ENCODE data around the gene ANKRD13D. TPM values are rescaled to one million over a fixed set of nuclear protein-coding genes. Genes with fewer than 3 reads are reported as not detected.
"Not testable (repeated sequence)": the region's sequence is repeated elsewhere in the genome, so short reads cannot be mapped to it uniquely, and the experiment has no call there.

ANKRD13D gene
- total RNA-seq, 1 experiment from 2014 or later: 79.6 TPM

GRCh38 chr11:67255864-67256263 is 33.2 kb upstream of the ANKRD13D start:
- H3K9me2 ChIP-seq (ENCODE audit: insufficient read depth): no peaks in the 10 kb centered on the region
- POLR2A ChIA-PET (ENCODE audit: unreplicated experiment): no interaction called here
- peaks cover 20% of the 10 kb centered on the region for H3K4me1 ChIP-seq (replicated peaks; ENCODE audit: insufficient read depth)
- peaks cover 88% of the 10 kb centered on the region for H3F3A ChIP-seq (ENCODE audit: insufficient read depth, low read depth)
- no peak overlapping the region for H3K4me3 ChIP-seq
- peaks cover 26% of the 10 kb centered on the region for H3K79me2 ChIP-seq (ENCODE audit: low read depth)
- DNase-seq: no peak
- no peak overlapping the region for H3K4me2 ChIP-seq
- CTCF ChIA-PET: interaction anchor here (0.6 kb wide), 2 partner anchors 61 to 151 kb away, joined by 4 to 23 read pairs; no protein-coding TSS in a partner anchor
- H2AFZ ChIP-seq: no peak overlapping the region
- no peaks in the 10 kb centered on the region for H3K27me3 ChIP-seq (ENCODE audit: insufficient read depth, low read depth)
- no peak for TF ChIP-seq EZH2 (IDR thresholded peaks at IDR 0.05; ENCODE audit: low read depth)
- TF ChIP-seq, protein P1, sequence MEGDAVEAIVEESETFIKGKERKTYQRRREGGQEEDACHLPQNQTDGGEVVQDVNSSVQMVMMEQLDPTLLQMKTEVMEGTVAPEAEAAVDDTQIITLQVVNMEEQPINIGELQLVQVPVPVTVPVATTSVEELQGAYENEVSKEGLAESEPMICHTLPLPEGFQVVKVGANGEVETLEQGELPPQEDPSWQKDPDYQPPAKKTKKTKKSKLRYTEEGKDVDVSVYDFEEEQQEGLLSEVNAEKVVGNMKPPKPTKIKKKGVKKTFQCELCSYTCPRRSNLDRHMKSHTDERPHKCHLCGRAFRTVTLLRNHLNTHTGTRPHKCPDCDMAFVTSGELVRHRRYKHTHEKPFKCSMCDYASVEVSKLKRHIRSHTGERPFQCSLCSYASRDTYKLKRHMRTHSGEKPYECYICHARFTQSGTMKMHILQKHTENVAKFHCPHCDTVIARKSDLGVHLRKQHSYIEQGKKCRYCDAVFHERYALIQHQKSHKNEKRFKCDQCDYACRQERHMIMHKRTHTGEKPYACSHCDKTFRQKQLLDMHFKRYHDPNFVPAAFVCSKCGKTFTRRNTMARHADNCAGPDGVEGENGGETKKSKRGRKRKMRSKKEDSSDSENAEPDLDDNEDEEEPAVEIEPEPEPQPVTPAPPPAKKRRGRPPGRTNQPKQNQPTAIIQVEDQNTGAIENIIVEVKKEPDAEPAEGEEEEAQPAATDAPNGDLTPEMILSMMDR (conservative IDR thresholded peaks at IDR 0.05): no peak
- BruUV-seq (replicated peaks): no TSS peak
- intact Hi-C loops (cut with micrococcal nuclease; ENCODE audit: unreplicated experiment): no loop called here
- no peak overlapping the region for H3K27ac ChIP-seq
- peaks cover 59% of the 10 kb centered on the region for H3K36me3 ChIP-seq (ENCODE audit: low read depth)
- no peaks in the 10 kb centered on the region for H3K9me3 ChIP-seq (ENCODE audit: insufficient read depth, low read depth)
- peaks cover 16% of the 10 kb centered on the region; the same call in 1 of the 2 replicates for H4K20me1 ChIP-seq (ENCODE audit: insufficient read depth)

- H3K27me3 ChIP-seq (ENCODE audit: insufficient read depth, low read depth): no peaks in the 10 kb centered on the region
- POLR2A ChIA-PET (ENCODE audit: unreplicated experiment): no interaction called here
- intact Hi-C loops (cut with micrococcal nuclease; ENCODE audit: unreplicated experiment): no loop called here
These were observed 32.5 kb upstream of the ANKRD13D start for GRCh38 chr11:67256477-67257135.

DNA sequence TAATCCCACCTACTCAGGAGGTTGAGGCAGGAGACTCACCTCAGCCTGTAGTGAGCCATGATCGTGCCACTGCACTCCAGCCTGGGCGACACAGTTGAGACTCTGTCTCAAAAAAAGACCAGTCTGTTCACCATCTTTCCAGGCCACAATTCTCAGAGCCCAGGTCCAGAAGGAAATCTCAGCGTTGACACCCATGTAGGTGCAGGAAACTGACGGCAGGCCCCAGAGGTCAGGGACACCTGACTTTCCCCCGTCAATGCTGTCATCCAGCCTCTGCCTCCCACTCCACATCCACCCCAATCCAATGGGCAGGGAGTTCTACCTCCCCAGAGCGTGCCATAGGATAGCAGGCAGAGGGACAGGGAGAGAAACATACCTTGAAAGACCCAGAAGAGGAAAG is 28.7 kb upstream of the ANKRD13D start:
- H3K4me3 ChIP-seq: no peak overlapping the region
- intact Hi-C loops (cut with micrococcal nuclease; ENCODE audit: unreplicated experiment): loop anchor here (5.0 kb wide), 3 partner anchors 122 to 203 kb away; partner anchors contain the start of gene RHOD
- H3F3A ChIP-seq (ENCODE audit: insufficient read depth, low read depth): peaks cover 64% of the 10 kb centered on the region
- no peak for DNase-seq
- H3K4me1 ChIP-seq (replicated peaks; ENCODE audit: insufficient read depth): peaks cover 18% of the 10 kb centered on the region
- ChIA-PET CTCF (no interaction called here), POLR2A (ENCODE audit: unreplicated experiment) (no interaction called here)
- H4K20me1 ChIP-seq (ENCODE audit: insufficient read depth): no peaks in the 10 kb centered on the region; the same call in 1 of the 2 replicates
- no peaks in the 10 kb centered on the region for H3K9me3 ChIP-seq (ENCODE audit: insufficient read depth, low read depth)
- no peak overlapping the region for H2AFZ ChIP-seq
- no peak overlapping the region for H3K27ac ChIP-seq
- no peak overlapping the region for H3K4me2 ChIP-seq
- H3K9me2 ChIP-seq (ENCODE audit: insufficient read depth): no peaks in the 10 kb centered on the region
- no TSS peak for BruUV-seq (replicated peaks)
- peaks cover 15% of the 10 kb centered on the region for H3K36me3 ChIP-seq (ENCODE audit: low read depth)
- no peaks in the 10 kb centered on the region for H3K79me2 ChIP-seq (ENCODE audit: low read depth)
- no peak for TF ChIP-seq EZH2 (IDR thresholded peaks at IDR 0.05; ENCODE audit: low read depth)
- TF ChIP-seq, protein P1 (conservative IDR thresholded peaks at IDR 0.05): no peak
- no peaks in the 10 kb centered on the region for H3K27me3 ChIP-seq (ENCODE audit: insufficient read depth, low read depth)

More at GRCh38 chr11:67256477-67257135, 32.5 kb upstream of the ANKRD13D start:
- no peak overlapping the region for H3K4me2 ChIP-seq
- H3K36me3 ChIP-seq (ENCODE audit: low read depth): peaks cover 52% of the 10 kb centered on the region
- TF ChIP-seq, protein P1 (conservative IDR thresholded peaks at IDR 0.05): no peak
- no peak for TF ChIP-seq EZH2 (IDR thresholded peaks at IDR 0.05; ENCODE audit: low read depth)
- DNase-seq: no peak
- peaks cover 21% of the 10 kb centered on the region for H3K4me1 ChIP-seq (replicated peaks; ENCODE audit: insufficient read depth)
- H3K4me3 ChIP-seq: no peak overlapping the region
- CTCF ChIA-PET: no interaction called here
- H3F3A ChIP-seq (ENCODE audit: insufficient read depth, low read depth): peaks cover 81% of the 10 kb centered on the region
- H2AFZ ChIP-seq: no peak overlapping the region
- no peaks in the 10 kb centered on the region for H3K9me2 ChIP-seq (ENCODE audit: insufficient read depth)
- peaks cover 9% of the 10 kb centered on the region; the same call in 1 of the 2 replicates for H4K20me1 ChIP-seq (ENCODE audit: insufficient read depth)
- H3K79me2 ChIP-seq (ENCODE audit: low read depth): peaks cover 18% of the 10 kb centered on the region
- no peak overlapping the region for H3K27ac ChIP-seq
- BruUV-seq (replicated peaks): no TSS peak
- no peaks in the 10 kb centered on the region for H3K9me3 ChIP-seq (ENCODE audit: insufficient read depth, low read depth)

DNA sequence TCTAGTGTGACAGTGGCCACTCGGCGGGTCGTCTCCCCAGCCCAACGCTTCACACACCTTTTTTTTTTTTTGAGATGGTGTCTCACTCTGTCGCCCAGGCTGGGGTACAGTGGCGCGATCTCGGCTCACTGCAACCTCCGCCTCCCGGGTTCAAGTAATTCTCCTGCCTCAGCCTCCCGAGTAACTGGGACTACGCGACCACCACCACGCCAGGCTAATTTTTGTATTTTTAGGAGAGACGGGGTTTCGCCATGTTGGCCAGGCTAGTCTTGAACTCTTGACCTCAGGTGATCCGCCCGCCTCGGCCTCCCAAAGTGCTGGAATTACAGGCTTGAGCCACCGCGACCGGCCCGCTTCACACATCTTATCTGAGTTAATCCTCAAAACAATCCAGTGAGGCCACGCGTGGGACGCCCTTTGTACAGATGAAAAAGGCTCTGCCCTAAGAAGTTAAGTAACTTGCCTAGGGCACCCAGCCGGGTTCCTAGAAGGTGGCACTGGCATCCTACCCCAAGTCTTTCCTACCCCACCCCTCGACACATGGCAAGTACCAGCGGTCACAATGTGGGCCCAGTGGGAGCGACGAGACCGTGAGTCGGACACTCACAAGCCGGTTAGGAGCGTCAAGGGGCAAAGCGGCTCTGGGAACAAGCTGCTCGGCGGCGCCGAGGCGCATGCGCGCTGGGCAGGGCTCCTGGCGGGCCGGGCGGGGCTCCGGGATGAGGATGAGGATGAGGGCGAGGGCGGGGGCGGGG is 28.0 kb upstream of the ANKRD13D start:
- BruUV-seq (replicated peaks); H3K27me3 ChIP-seq (ENCODE audit: insufficient read depth, low read depth); H3K9me3 ChIP-seq (ENCODE audit: insufficient read depth, low read depth); H3K9me2 ChIP-seq (ENCODE audit: insufficient read depth); H3K79me2 ChIP-seq (ENCODE audit: low read depth); H4K20me1 ChIP-seq (ENCODE audit: insufficient read depth); H2AFZ ChIP-seq; H3K27ac ChIP-seq: not testable (repeated sequence)
- H3K4me2 ChIP-seq: peak overlapping the region; percentile 72
- H3F3A ChIP-seq (ENCODE audit: insufficient read depth, low read depth): peaks cover 58% of the 10 kb centered on the region
- H3K4me3 ChIP-seq: peak overlapping the region; percentile 43; the same call in 1 of the 2 replicates
- H3K36me3 ChIP-seq (ENCODE audit: low read depth): peaks cover 11% of the 10 kb centered on the region; the same call in 1 of the 2 replicates
- ChIA-PET CTCF (interaction anchor here (0.6 to 2.2 kb wide), 5 partner anchors 7 to 177 kb away, joined by 4 to 18 read pairs (median 5); no protein-coding TSS in a partner anchor), POLR2A (ENCODE audit: unreplicated experiment) (interaction anchor here (0.6 to 0.7 kb wide), 3 partner anchors 42 to 118 kb away, joined by 3 read pairs; partner anchors contain the start of genes POLD4 and SSH3)
- DNase-seq: peak; percentile 46 to 72
- H3K4me1 ChIP-seq (replicated peaks; ENCODE audit: insufficient read depth): peaks cover 24% of the 10 kb centered on the region
- intact Hi-C loops (cut with micrococcal nuclease; ENCODE audit: unreplicated experiment): loop anchor here (5.0 kb wide), 3 partner anchors 121 to 204 kb away; partner anchors contain the start of gene RHOD

Data from PC-9 (cell line).